ENCODE data around the gene CPLANE2.
"Not testable (repeated sequence)": the region's sequence is repeated elsewhere in the genome, so short reads cannot be mapped to it uniquely, and the experiment has no call there.

CPLANE2 gene

GRCh38 chr1:16229976-16230740 is 6.8 kb downstream of the CPLANE2 start:
- no peak for DNase-seq (ENCODE audit: low read depth)

GRCh38 chr1:16226490-16227179 is 10.3 kb downstream of the CPLANE2 start:
- DNase-seq (ENCODE audit: low read depth) = no peak

- DNase-seq (ENCODE audit: low read depth) = no peak
Measured at GRCh38 chr1:16226129-16226489, 10.9 kb downstream of the CPLANE2 start.

GRCh38 chr1:16224472-16224871 is 12.5 kb downstream of the CPLANE2 start:
- no peak for DNase-seq (ENCODE audit: low read depth)

- not testable (repeated sequence) for DNase-seq (ENCODE audit: low read depth)
Measured at GRCh38 chr1:16222716-16223115, 14.3 kb downstream of the CPLANE2 start.

- no peak for DNase-seq (ENCODE audit: low read depth)
Measured at GRCh38 chr1:16221499-16221898, 15.5 kb downstream of the CPLANE2 start.

- no peak for DNase-seq (ENCODE audit: low read depth)
Measured at GRCh38 chr1:16219968-16220500, 16.9 kb downstream of the CPLANE2 start.

- DNase-seq (ENCODE audit: low read depth) = no peak
Measured at GRCh38 chr1:16218674-16219071, 18.3 kb downstream of the CPLANE2 start.

- no peak for DNase-seq (ENCODE audit: low read depth)
Measured at GRCh38 chr1:16218014-16218673, 18.8 kb downstream of the CPLANE2 start.

GRCh38 chr1:16217061-16217785 is 19.8 kb downstream of the CPLANE2 start:
- DNase-seq (ENCODE audit: low read depth) = peak; percentile 93

GRCh38 chr1:16215882-16216753 is 20.9 kb downstream of the CPLANE2 start:
- peak; percentile 48 for DNase-seq (ENCODE audit: low read depth)

- DNase-seq (ENCODE audit: low read depth) = not testable (repeated sequence)
Measured at GRCh38 chr1:16215240-16215639, 21.7 kb downstream of the CPLANE2 start.

- not testable (repeated sequence) for DNase-seq (ENCODE audit: low read depth)
Measured at GRCh38 chr1:16213544-16213943, 23.4 kb downstream of the CPLANE2 start.

- no peak for DNase-seq (ENCODE audit: low read depth)
Measured at GRCh38 chr1:16213013-16213412, 24.0 kb downstream of the CPLANE2 start.

GRCh38 chr1:16212251-16212961 is 24.6 kb downstream of the CPLANE2 start, which contains the start of gene ARHGEF19:
TSS of gene ARHGEF19 (minus strand) at chr1:16212652. CDS start at chr1:16209054, 3,598 bp downstream.
- no peak for DNase-seq (ENCODE audit: low read depth)

- DNase-seq (ENCODE audit: low read depth) = no peak
Measured at GRCh38 chr1:16211824-16212223, 25.2 kb downstream of the CPLANE2 start.

- no peak for DNase-seq (ENCODE audit: low read depth)
Measured at GRCh38 chr1:16210581-16210980, 26.4 kb downstream of the CPLANE2 start.

GRCh38 chr1:16209847-16210407 is 27.1 kb downstream of the CPLANE2 start:
- no peak for DNase-seq (ENCODE audit: low read depth)

- DNase-seq (ENCODE audit: low read depth) = no peak
Measured at GRCh38 chr1:16209132-16209846, 27.7 kb downstream of the CPLANE2 start.

All from stromal cell of bone marrow (primary cell).